Activated CD4-positive, alpha-beta T cell treated with anti-CD3 and anti-CD28 coated beads, Interleukin-2, amount 10 ng/mL, durations not matched to agents 24 days and 14 days (primary cell): ENCODE data around the gene DAGLA. TPM values are rescaled to one million over a fixed set of nuclear protein-coding genes. Genes with fewer than 3 reads are reported as not detected.

Source experiments
- DNase-seq: peaks from one replicate; pipeline ENCODE4 v3.0.0; 2022
- H3K27ac Mint-ChIP-seq: one replicate; pipeline ENCODE4 v1.8.0; 2022; ENCODE audit warnings: mild to moderate bottlenecking, mixed read lengths
- H3K27me3 Mint-ChIP-seq: one replicate; pipeline ENCODE4 v1.8.0; 2022; ENCODE audit warnings: mixed read lengths
- H3K36me3 Mint-ChIP-seq: one replicate; pipeline ENCODE4 v1.8.0; 2022; ENCODE audit warnings: low read depth, mild to moderate bottlenecking, mixed read lengths
- H3K4me1 Mint-ChIP-seq: one replicate; pipeline ENCODE4 v1.8.0; 2021; ENCODE audit warnings: mixed read lengths
- H3K4me3 Mint-ChIP-seq: one replicate; pipeline ENCODE4 v1.8.0; 2022; ENCODE audit warnings: mild to moderate bottlenecking, moderate library complexity, mixed read lengths
- H3K9me3 Mint-ChIP-seq: one replicate; pipeline ENCODE4 v1.8.0; 2021; ENCODE audit warnings: mixed read lengths
- intact Hi-C: fragments of 100-400 bp; cut with micrococcal nuclease; formaldehyde crosslinking; loops from one replicate; pipeline ENCODE4 v1.15.1; 2023
- total RNA-seq: library from RNA; stranded (reverse); gene quantifications from 2 replicates; pipeline ENCODE4 v1.2.3, GENCODE V29; 2022

DAGLA gene
- total RNA-seq, 1 donor from 2014 or later, result 0.14 TPM

- Mint-ChIP-seq H3K36me3 (no peaks in the 10 kb centered on the region), H3K27ac (no peak overlapping the region)
These were observed 20.5 kb downstream of the DAGLA start for GRCh38 chr11:61700720-61701119.

GRCh38 chr11:61701242-61701886, 21.2 kb downstream of the DAGLA start:
- intact Hi-C loops, result no loop called here
- no peaks in the 10 kb centered on the region for H3K9me3 Mint-ChIP-seq
- peaks cover 22% of the 10 kb centered on the region for H3K4me1 Mint-ChIP-seq
- no peaks in the 10 kb centered on the region for H3K36me3 Mint-ChIP-seq
- no peak overlapping the region for H3K4me3 Mint-ChIP-seq
- no peak for DNase-seq
- no peak overlapping the region for H3K27ac Mint-ChIP-seq
- no peaks in the 10 kb centered on the region for H3K27me3 Mint-ChIP-seq

More at GRCh38 chr11:61700720-61701119, 20.5 kb downstream of the DAGLA start:
- intact Hi-C loops, result no loop called here
- DNase-seq, result no peak
- Mint-ChIP-seq H3K4me3 (no peak overlapping the region), H3K27me3 (no peaks in the 10 kb centered on the region), H3K9me3 (no peaks in the 10 kb centered on the region), H3K4me1 (peaks cover 28% of the 10 kb centered on the region)

- H3K4me1 Mint-ChIP-seq, result peaks cover 20% of the 10 kb centered on the region
- H3K27ac Mint-ChIP-seq, result no peak overlapping the region
- no peak for DNase-seq
- no peaks in the 10 kb centered on the region for H3K27me3 Mint-ChIP-seq
- no peaks in the 10 kb centered on the region for H3K9me3 Mint-ChIP-seq
- intact Hi-C loops, result no loop called here
- no peaks in the 10 kb centered on the region for H3K36me3 Mint-ChIP-seq
- no peak overlapping the region for H3K4me3 Mint-ChIP-seq
These were observed 22.6 kb downstream of the DAGLA start for GRCh38 chr11:61702701-61703312.

- Mint-ChIP-seq H3K27me3 (no peaks in the 10 kb centered on the region), H3K9me3 (no peaks in the 10 kb centered on the region), H3K4me3 (no peak overlapping the region), H3K36me3 (no peaks in the 10 kb centered on the region), H3K27ac (no peak overlapping the region), H3K4me1 (peaks cover 11% of the 10 kb centered on the region)
- intact Hi-C loops, result no loop called here
- DNase-seq, result no peak
These were observed 24.6 kb downstream of the DAGLA start for GRCh38 chr11:61704838-61705237.

GRCh38 chr11:61706452-61707400, 26.5 kb downstream of the DAGLA start:
- Mint-ChIP-seq H3K4me1 (peaks cover 8% of the 10 kb centered on the region), H3K36me3 (no peaks in the 10 kb centered on the region), H3K27me3 (no peaks in the 10 kb centered on the region), H3K9me3 (no peaks in the 10 kb centered on the region), H3K27ac (no peak overlapping the region), H3K4me3 (no peak overlapping the region)
- intact Hi-C loops, result no loop called here
- no peak for DNase-seq

GRCh38 chr11:61707574-61707973, 27.4 kb downstream of the DAGLA start:
- peaks cover 6% of the 10 kb centered on the region for H3K4me1 Mint-ChIP-seq
- no peak overlapping the region for H3K4me3 Mint-ChIP-seq
- no peaks in the 10 kb centered on the region for H3K27me3 Mint-ChIP-seq
- H3K9me3 Mint-ChIP-seq, result no peaks in the 10 kb centered on the region
- DNase-seq, result no peak
- H3K27ac Mint-ChIP-seq, result no peak overlapping the region
- intact Hi-C loops, result no loop called here
- H3K36me3 Mint-ChIP-seq, result no peaks in the 10 kb centered on the region

- Mint-ChIP-seq H3K27ac (no peak overlapping the region), H3K9me3 (no peaks in the 10 kb centered on the region), H3K36me3 (no peaks in the 10 kb centered on the region), H3K27me3 (no peaks in the 10 kb centered on the region), H3K4me3 (no peak overlapping the region), H3K4me1 (no peaks in the 10 kb centered on the region)
- DNase-seq, result no peak
- intact Hi-C loops, result no loop called here
These were observed 28.9 kb downstream of the DAGLA start for GRCh38 chr11:61709110-61709509.

GRCh38 chr11:61709572-61709971, 29.4 kb downstream of the DAGLA start:
- Mint-ChIP-seq H3K27ac (no peak overlapping the region), H3K9me3 (no peaks in the 10 kb centered on the region), H3K27me3 (no peaks in the 10 kb centered on the region), H3K4me3 (no peak overlapping the region), H3K36me3 (no peaks in the 10 kb centered on the region), H3K4me1 (no peaks in the 10 kb centered on the region)
- intact Hi-C loops, result no loop called here
- no peak for DNase-seq

- DNase-seq, result no peak
- no peaks in the 10 kb centered on the region for H3K4me1 Mint-ChIP-seq
These were observed 29.8 kb downstream of the DAGLA start for GRCh38 chr11:61710019-61710418.

GRCh38 chr11:61711037-61711436, 30.8 kb downstream of the DAGLA start:
- no peaks in the 10 kb centered on the region for H3K9me3 Mint-ChIP-seq
- no peak overlapping the region for H3K4me3 Mint-ChIP-seq
- no peak for DNase-seq
- intact Hi-C loops, result no loop called here
- peaks cover 3% of the 10 kb centered on the region for H3K27me3 Mint-ChIP-seq
- H3K36me3 Mint-ChIP-seq, result no peaks in the 10 kb centered on the region
- H3K27ac Mint-ChIP-seq, result no peak overlapping the region
- no peaks in the 10 kb centered on the region for H3K4me1 Mint-ChIP-seq

More at GRCh38 chr11:61710019-61710418, 29.8 kb downstream of the DAGLA start:
- Mint-ChIP-seq H3K27me3 (peaks cover 2% of the 10 kb centered on the region), H3K36me3 (no peaks in the 10 kb centered on the region), H3K27ac (no peak overlapping the region), H3K9me3 (no peaks in the 10 kb centered on the region), H3K4me3 (no peak overlapping the region)
- intact Hi-C loops, result no loop called here

GRCh38 chr11:61711498-61711897, 31.3 kb downstream of the DAGLA start:
- Mint-ChIP-seq H3K36me3 (no peaks in the 10 kb centered on the region), H3K4me1 (no peaks in the 10 kb centered on the region), H3K4me3 (no peak overlapping the region), H3K27ac (no peak overlapping the region), H3K27me3 (peaks cover 3% of the 10 kb centered on the region), H3K9me3 (no peaks in the 10 kb centered on the region)
- no peak for DNase-seq
- intact Hi-C loops, result no loop called here

- H3K27ac Mint-ChIP-seq, result no peak overlapping the region
- intact Hi-C loops, result no loop called here
- H3K36me3 Mint-ChIP-seq, result no peaks in the 10 kb centered on the region
- peaks cover 3% of the 10 kb centered on the region for H3K27me3 Mint-ChIP-seq
- H3K9me3 Mint-ChIP-seq, result no peaks in the 10 kb centered on the region
- H3K4me1 Mint-ChIP-seq, result no peaks in the 10 kb centered on the region
- DNase-seq, result no peak
- H3K4me3 Mint-ChIP-seq, result no peak overlapping the region
These were observed 32.1 kb downstream of the DAGLA start for GRCh38 chr11:61712314-61712713.

GRCh38 chr11:61712846-61713245, 32.7 kb downstream of the DAGLA start:
- Mint-ChIP-seq H3K4me1 (no peaks in the 10 kb centered on the region), H3K27me3 (peaks cover 3% of the 10 kb centered on the region), H3K4me3 (no peak overlapping the region), H3K9me3 (no peaks in the 10 kb centered on the region), H3K27ac (no peak overlapping the region), H3K36me3 (no peaks in the 10 kb centered on the region)
- no peak for DNase-seq
- intact Hi-C loops, result no loop called here

GRCh38 chr11:61713464-61713863, 33.3 kb downstream of the DAGLA start:
- no peak overlapping the region for H3K4me3 Mint-ChIP-seq
- no peak overlapping the region for H3K27ac Mint-ChIP-seq
- DNase-seq, result no peak
- peaks cover 3% of the 10 kb centered on the region for H3K27me3 Mint-ChIP-seq
- H3K36me3 Mint-ChIP-seq, result no peaks in the 10 kb centered on the region
- H3K9me3 Mint-ChIP-seq, result no peaks in the 10 kb centered on the region
- H3K4me1 Mint-ChIP-seq, result no peaks in the 10 kb centered on the region
- intact Hi-C loops, result no loop called here
